ENCODE data around the gene RFC1.
"Not testable (repeated sequence)": the region's sequence is repeated elsewhere in the genome, so short reads cannot be mapped to it uniquely, and the experiment has no call there.

The RFC1 gene, protein sequence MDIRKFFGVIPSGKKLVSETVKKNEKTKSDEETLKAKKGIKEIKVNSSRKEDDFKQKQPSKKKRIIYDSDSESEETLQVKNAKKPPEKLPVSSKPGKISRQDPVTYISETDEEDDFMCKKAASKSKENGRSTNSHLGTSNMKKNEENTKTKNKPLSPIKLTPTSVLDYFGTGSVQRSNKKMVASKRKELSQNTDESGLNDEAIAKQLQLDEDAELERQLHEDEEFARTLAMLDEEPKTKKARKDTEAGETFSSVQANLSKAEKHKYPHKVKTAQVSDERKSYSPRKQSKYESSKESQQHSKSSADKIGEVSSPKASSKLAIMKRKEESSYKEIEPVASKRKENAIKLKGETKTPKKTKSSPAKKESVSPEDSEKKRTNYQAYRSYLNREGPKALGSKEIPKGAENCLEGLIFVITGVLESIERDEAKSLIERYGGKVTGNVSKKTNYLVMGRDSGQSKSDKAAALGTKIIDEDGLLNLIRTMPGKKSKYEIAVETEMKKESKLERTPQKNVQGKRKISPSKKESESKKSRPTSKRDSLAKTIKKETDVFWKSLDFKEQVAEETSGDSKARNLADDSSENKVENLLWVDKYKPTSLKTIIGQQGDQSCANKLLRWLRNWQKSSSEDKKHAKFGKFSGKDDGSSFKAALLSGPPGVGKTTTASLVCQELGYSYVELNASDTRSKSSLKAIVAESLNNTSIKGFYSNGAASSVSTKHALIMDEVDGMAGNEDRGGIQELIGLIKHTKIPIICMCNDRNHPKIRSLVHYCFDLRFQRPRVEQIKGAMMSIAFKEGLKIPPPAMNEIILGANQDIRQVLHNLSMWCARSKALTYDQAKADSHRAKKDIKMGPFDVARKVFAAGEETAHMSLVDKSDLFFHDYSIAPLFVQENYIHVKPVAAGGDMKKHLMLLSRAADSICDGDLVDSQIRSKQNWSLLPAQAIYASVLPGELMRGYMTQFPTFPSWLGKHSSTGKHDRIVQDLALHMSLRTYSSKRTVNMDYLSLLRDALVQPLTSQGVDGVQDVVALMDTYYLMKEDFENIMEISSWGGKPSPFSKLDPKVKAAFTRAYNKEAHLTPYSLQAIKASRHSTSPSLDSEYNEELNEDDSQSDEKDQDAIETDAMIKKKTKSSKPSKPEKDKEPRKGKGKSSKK
- total RNA-seq = 143 to 165 reads per million in 2 donors

DNA sequence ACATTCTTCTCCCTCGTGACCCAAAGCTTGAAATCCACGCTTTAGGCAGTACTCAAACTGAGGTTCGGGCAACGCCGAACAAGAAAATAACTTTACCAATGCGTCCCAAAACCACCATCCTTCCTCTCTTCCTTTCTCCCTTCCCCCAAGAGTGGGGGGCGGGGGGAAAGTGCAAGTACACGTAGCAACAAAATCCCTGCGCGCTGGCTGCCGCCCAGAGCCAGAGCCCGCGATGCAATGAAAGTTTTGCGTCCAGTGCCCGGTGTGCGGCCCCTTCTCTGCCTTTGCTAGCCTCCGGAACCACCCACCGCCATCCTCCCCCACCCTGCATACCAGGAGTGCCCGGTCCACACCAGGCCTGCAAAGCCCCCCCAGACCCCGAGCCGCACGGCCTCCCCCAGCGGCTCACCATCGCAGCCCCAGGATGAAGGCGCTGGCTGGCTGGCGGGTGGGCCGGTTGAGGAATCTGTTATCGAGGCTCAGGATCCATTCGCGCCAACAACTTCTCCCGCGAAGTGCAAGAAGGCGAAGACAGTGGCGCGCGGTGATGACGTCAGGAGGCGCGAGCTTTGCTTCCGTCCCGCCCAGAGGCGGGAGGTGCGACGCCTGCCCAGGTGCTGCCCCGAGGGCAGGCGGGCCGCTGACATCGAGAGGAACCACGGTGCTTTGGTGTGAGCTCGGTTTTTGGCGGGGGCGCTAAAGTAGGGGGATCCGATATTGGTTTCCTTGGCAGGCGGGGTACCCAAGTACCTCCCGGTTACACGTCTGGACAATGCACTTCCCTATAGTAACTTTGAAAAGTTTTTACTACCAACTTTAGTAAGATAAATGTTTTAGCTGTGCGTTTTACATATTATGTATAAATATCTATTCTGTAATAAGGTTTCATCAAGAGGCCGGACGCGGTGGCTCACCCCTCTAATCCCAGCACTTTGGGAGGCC, at the start of gene RFC1:
Gene RFC1 (minus strand): TSS at position 533 of the 942 bp plus-strand sequence. CDS start 121 bp downstream, at position 412.
- DNase-seq = peak; percentile 97

DNA sequence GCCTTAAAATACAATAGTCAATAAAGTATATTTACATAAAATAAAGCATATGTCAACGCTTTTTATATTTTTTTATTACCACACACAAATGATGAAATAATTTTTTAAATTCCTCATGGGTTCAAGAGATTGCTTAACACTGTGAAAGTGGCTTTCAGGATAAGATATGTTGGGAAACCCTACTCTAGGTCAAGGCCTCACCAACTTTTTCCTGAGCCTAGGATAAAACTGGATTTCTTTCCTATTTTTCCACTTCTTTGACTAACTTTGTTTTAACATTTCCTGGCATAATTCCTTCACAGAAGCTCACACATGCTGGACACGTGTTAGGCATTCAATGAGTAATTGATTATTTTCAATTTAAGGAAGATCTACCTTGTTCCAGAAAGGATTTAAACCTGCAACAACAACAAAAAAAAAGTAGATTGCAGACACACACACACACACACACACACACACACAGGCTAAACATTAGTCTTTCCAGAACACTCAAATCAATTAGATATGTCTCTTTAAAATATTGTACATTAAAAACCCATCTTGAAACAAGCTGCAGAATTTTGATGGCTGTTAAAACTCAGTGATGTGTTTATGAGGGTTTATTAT, 49.6 kb upstream of the RFC1 start:
- DNase-seq = no peak

DNA sequence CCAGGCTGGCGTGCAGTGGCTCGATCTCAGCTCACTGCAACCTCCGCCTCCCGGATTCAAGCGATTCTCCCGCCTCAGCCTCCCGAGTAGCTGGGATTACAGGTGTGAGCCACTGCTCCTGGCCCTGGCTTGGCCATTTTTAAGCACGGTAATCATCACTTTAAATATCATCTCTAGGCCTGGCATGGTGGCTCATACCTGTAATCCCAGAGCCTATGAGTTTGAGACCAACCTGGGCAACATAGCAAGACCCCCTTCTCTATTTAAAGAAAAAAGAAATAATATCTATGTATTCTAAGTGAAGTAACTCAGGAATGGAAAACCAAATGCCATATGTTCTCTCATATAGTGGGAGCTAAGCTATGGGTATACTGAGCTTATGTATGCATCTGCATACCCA, 45.4 kb upstream of the RFC1 start:
- not testable (repeated sequence) for DNase-seq

DNA sequence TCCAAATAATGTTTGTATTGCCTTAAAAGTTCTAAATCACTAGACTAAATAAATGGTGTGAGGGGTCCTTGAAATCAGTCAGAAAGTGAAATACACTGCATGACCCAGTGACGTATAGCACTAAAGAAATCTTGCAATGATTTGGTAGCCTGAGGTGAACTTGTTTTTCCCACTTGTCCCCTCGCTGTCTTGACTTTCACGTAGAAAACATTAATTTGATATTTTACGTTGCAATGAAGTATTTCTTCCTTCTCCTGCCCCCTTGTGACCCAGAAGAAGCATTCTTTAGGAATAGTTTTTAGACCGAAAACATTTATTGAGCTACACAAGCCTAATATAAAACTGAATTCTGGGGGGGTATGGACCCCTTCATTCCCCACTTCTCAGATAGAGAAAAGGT, 44.3 kb upstream of the RFC1 start:
- DNase-seq = no peak

DNA sequence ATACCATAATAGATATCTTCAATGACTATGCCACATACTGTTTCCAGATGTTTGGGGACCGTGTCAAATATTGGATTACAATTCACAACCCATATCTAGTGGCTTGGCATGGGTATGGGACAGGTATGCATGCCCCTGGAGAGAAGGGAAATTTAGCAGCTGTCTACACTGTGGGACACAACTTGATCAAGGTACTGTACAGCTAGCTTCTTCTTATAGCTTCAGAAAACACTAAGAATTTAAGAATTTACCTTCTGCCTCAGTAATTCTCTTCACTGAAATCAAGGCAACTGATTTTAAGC, 41.4 kb upstream of the RFC1 start:
- no peak for DNase-seq

DNA sequence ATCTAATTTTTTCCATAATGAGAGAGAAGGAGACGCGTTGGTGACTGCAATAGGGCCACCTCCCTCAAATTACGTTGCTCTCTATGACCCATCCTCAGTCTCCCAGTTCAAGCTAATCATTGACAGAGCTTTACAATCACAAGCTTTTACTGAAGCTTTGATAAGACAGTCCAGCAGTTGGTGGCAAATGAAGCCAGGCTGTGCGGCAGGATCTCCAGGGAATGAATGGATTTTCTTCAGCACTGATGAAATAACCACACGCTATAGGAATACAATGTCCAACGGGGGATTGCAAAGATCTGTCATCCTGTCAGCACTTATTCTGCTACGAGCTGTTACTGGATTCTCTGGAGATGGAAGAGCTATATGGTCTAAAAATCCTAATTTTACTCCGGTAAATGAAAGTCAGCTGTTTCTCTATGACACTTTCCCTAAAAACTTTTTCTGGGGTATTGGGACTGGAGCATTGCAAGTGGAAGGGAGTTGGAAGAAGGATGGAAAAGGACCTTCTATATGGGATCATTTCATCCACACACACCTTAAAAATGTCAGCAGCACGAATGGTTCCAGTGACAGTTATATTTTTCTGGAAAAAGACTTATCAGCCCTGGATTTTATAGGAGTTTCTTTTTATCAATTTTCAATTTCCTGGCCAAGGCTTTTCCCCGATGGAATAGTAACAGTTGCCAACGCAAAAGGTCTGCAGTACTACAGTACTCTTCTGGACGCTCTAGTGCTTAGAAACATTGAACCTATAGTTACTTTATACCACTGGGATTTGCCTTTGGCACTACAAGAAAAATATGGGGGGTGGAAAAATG, 40.8 kb upstream of the RFC1 start, which contains the start of gene KLB:
Gene KLB (plus strand): TSS at position 168 of the 821 bp plus-strand sequence. CDS start 20 bp downstream, at position 188.
- no peak for DNase-seq

DNA sequence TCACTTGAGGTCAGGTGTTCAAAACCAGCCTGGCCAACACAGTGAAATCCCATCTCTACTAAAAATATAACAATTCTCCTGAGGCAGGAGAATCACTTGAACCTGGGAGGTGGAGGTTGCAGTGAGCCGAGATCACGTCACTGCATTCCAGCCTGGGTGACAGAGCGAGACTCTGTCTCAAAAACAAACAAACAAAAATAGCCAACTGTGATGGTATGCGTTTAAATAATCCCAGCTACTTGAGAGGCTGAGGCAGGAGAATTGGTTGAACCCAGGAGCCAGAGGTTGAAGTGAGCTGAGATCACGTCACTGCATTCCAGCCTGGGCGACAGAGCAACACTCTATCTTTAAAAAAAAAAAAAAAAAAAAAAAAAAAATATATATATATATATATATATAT, 35.5 kb upstream of the RFC1 start:
- not testable (repeated sequence) for DNase-seq

DNA sequence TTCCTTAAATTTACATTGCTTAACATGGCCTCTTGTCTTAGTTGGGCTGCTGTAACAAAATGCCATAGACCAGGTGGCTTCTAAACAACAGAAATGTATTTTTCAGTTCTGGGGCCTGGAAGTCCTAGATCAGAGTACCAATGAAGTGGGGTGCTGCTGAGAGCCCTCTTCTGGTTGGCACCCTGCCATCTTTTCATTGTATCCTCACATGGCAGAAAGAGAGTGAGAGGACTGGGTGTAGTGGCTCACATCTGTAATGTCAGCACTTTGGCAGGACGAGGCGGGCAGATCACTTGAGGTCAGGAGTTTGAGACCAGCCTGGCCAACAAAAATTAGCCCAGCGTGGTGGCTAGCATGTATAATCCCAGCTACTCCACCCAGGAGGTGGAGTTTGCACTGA, 28.5 kb upstream of the RFC1 start:
- no peak for DNase-seq

DNA sequence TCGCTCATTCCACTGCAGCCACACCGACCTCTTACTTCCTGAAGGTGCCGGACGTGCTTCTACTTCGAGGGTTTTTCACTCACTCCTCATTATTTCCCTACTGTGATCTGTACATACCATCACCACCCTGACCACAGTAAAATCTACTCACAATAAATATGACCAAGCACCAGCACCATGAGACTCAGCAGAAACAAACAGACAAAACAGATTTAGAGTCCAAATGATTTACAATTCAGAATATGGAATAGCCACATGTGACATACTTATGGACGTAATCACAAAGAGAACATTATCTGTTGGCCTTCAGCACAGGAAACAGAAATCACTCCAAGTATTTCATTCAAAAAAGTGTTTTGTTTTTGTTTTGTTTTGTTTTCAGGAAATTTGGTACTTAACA, 24.4 kb upstream of the RFC1 start:
- no peak for DNase-seq

DNA sequence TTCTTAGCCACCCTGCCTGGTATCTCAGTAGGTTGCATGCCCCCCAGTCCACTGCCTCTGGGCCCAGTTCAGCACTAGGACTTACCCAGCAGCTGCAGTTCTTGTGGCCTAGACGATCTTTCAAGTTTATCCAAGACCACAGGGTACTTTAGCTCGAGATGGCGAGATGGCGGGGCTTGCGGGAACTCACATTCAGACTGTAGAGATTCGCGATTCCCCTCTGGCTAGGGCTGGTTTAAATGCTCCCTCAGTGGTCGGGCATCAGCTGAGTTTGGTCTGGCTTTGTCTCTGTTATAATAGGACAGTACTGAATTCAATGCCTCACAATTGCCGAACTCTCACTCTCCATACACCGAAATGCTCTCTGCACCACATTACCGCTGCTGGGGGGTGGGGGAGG, 18.4 kb upstream of the RFC1 start:
- DNase-seq = no peak

DNA sequence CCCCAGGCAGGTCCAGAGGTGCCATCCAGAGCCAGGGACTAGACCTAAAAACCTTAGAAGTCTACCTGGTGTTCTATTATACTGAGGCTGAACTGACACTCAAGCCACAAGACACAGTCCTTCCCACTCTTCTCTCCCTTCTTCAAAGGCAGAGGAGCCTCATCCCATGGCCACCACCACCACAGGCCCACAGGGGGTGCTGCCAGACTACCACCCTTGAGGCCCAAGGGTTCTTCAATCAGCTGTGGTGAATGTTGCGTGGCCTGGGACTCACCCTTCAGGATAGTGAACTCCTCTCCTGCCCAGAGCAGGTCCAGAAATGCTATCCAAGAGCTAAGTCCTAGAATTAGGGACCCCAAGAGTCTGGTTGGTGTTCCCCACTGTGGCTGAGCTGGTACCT, 17.5 kb upstream of the RFC1 start:
- no peak for DNase-seq

DNA sequence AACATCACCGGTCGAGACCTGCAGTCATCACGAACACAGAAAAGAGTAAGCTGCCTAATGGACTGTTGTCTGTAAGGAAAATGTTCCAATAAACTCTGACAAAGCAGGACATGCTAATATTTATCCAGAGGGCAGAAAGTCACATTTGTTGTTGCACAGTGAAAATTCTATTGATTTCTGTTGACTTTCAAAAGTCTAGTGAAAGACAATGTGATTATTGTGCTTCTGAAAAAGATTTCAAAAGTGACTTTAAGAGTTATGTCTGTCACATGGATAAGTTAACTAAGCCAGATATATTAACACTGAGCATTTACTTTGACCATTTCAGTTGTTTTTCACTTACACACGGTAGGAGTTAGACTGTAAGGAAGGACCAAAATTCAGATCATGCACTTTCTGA, 9.3 kb upstream of the RFC1 start:
- no peak for DNase-seq

DNA sequence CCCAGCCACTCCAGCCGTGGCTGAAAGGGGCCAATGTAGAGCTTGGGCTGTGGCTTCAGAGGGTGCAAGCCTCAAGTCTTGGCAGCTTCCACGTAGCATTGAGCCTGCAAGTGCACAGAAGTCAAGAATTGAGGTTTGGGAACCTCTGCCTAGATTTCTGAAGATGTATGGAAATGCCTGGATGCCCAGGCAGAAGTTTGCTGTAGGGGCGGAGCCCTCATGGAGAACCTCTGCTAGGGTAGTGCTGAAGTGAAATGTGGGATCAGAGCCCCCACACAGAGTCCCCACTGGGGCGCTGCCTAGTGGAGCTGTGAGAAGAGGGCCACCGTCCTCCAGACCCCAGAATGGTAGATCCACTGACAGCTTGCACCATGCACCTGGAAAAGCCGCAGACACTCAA, 5.0 kb upstream of the RFC1 start:
- DNase-seq = not testable (repeated sequence)

DNA sequence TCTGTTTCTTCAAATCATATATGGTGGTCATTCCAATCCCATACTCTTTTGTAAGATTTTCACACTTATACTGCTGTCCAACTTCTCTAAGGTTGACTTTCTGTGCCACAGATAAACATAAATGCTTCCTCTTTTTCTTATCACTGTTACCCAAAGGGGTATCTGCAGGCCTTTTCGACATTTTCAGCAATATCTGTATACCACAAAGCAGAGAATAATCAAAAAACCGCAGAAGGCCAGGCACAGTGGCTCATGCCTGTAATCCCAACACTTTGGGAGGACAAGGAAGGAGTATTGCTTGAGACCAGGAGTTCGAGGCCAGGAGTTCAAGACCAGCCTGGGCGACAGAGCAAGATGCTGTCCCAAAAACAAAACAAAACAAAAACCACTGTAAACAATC, 3.1 kb upstream of the RFC1 start:
- no peak for DNase-seq

DNA sequence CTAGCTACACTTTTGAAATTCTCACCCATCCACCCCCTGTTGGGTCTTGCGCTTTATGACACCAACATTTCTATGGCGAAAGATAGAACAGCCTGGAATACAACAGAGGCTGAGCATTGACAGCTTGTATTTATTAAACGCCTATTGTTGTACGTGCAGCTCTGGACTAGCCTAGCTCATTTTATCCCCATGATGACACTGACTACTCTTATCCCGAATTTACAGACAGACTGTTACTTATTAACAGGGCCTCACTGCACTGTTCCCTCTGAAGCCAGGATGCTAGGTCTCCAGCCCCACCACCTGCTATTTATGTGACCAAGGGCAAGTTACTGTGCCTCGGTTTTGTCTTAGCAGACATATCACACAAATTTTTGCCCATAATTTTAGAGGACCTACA, 1.0 kb upstream of the RFC1 start:
- DNase-seq = no peak

DNA sequence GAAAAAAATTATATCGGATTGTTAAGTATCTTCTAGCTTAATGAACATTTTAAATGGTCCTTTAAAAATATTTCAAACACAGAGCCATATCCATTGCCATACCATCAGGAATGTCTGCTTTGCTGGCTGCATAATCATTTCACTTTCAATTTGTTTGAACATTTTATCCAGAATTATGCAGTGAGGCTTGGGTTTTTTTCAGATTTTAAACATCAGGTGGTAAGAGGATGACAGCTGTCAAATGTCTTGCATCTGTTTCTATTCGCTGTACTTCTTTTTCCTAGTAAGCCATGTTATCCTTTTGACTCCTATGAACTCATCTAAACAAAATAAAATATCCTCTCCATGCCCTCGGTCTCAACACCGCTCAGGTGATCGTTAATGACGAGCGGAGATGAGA, 802 bp downstream of the RFC1 start:
- DNase-seq = no peak

DNA sequence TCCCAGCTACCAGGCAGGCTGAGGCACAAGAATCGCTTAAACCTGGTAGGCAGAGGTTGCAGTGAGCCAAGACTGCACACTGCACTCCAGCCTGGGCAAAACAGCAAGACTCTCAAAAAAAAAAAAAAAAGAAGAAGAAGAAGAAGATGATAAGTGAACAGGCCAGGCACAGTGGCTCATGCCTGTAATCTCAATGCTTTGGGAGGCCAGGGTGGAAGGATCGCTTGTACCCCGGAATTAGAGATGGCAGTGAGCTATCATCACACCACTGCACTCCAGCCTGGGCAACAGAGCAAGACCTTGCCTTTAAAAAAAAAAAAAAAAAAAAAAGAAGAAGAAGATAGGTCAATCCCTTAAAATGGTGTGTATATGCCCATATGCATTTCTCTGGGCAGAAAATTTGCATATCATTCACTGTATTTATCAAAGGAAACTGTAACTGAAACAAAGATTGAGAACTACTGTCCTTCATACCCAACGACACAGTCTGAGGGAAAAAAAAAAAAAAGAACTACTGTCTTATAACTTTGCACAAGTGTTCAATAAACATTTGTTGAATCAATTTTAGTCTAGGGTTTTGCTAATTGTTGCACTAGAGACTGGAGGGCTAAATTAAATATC, 2.3 kb downstream of the RFC1 start:
- DNase-seq = no peak

DNA sequence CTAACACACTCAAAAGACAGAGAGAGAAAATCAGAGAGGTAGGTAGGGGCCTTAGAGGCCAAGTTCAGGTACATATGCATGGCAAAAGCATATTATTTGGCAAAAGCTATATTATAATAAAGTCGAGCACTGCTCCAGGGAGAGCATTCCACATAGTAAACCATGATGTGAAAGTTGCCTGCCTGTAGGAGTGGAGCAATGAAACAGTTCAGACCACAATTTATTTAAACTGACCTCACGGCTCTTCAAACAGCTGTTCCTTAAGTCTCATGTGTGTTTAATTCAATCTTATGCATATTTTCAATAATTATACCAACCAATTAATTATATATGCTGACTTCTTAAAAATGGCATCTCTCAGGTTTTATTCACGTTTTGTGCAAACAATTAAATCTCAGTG, 3.3 kb downstream of the RFC1 start:
- DNase-seq = no peak

DNA sequence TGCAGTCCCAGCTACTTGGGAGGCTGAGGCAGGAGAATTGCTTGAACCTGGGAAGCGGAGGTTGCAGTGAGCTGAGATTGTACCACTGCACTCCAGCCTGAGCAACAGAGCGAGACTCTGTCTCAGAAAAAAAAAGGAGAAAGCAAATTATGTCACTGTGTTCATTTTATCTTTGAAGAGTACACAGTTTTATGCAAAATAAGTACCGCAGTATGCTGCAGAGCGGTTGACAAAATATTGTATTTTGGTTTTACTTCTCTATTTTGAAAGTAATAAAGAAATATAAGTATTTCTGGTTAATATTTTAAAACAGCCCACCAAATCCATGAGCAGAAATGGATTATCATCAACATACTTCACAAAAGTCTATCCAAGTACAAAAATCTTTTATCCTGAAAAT, 5.6 kb downstream of the RFC1 start:
- not testable (repeated sequence) for DNase-seq

DNA sequence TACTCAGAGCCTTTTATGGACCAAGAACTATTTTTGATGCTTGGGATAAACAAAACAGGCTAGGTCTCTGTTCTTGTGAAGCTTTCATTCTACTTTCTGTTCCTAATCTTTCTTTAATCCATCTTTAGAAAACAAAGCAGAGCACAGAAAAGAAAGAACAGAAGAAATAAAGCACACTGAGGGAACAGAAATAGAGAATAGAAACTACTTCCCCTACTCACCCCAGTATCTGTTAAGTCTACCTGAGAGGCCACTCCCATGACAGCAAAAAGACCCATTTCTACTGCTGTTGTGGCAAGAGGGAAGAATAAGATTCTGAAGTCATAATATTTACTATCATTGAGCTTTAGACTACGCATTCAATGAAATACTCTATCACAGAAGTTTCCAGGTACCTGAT, 9.2 kb downstream of the RFC1 start:
- no peak for DNase-seq

DNA sequence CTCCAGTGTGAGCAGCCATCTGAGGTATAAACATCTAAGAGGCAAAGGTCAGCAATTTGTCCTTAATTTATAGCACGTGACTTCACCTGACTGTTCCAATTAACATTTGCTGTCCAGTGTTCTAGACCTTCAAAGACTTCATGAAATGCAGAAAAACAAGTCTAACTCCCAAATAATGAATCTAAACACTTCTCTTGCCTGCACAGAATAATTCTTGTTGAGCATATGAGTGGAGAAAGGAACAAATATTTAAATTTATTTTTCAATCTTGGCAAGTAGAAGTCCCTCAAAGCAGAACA, 12.0 kb downstream of the RFC1 start:
- DNase-seq = no peak
